ENCODE results near the gene HBEGF. TPM values are rescaled to one million over a fixed set of nuclear protein-coding genes. Genes with fewer than 3 reads are reported as not detected.
A peak's percentile ranks its signal among the peaks of the same experiment; 100 is the strongest.

The HBEGF gene
- total RNA-seq, 4 donors from 2014 or later = 4.7 to 17.4 (median 6.6) TPM

DNA sequence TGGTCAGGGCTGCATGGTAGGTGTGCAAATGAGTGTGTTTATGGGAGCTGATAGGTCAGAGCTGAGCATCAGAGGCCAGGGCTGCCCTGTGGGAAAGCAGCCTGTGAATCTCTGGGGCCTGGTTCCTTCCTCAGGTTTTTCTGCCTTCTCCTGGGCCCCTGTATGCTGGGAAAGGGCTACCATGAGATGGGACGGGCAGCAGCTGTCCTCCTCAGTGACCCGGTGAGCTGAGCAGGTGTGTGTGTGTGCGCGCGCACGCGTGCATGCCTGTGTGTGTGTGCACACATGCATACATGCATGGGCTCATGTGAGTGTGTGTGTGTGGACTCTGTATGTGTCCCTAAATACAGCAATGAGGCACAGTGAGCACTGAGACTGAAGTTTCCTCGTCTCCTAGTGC is 15.9 kb upstream of the HBEGF start:
- H3K4me3 ChIP-seq = no peak overlapping the region
- H3K36me3 ChIP-seq = no peaks in the 10 kb centered on the region
- ATAC-seq = no peak
- H3K27ac ChIP-seq = no peak overlapping the region
- H3K9me3 ChIP-seq = no peaks in the 10 kb centered on the region
- no peaks in the 10 kb centered on the region for H3K27me3 ChIP-seq
- H3K4me1 ChIP-seq = peaks cover 0 to 16% (median 7%) of the 10 kb centered on the region in 3 donors
- 93% methylated on average over 5 of the region's 8 CpGs; no CpG with 5 or more reads in 1 of the 2 donors for WGBS, 2 donors (ENCODE audit: low coverage in 1 of 2)
- TF ChIP-seq POLR2AphosphoS5 (IDR thresholded peaks at IDR 0.05) (no peak), POLR2A (IDR thresholded peaks at IDR 0.05) (no peak), EP300 (IDR thresholded peaks at IDR 0.05) (no peak)
- TF ChIP-seq, protein P1, sequence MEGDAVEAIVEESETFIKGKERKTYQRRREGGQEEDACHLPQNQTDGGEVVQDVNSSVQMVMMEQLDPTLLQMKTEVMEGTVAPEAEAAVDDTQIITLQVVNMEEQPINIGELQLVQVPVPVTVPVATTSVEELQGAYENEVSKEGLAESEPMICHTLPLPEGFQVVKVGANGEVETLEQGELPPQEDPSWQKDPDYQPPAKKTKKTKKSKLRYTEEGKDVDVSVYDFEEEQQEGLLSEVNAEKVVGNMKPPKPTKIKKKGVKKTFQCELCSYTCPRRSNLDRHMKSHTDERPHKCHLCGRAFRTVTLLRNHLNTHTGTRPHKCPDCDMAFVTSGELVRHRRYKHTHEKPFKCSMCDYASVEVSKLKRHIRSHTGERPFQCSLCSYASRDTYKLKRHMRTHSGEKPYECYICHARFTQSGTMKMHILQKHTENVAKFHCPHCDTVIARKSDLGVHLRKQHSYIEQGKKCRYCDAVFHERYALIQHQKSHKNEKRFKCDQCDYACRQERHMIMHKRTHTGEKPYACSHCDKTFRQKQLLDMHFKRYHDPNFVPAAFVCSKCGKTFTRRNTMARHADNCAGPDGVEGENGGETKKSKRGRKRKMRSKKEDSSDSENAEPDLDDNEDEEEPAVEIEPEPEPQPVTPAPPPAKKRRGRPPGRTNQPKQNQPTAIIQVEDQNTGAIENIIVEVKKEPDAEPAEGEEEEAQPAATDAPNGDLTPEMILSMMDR (IDR thresholded peaks at IDR 0.05) = no peak

DNA sequence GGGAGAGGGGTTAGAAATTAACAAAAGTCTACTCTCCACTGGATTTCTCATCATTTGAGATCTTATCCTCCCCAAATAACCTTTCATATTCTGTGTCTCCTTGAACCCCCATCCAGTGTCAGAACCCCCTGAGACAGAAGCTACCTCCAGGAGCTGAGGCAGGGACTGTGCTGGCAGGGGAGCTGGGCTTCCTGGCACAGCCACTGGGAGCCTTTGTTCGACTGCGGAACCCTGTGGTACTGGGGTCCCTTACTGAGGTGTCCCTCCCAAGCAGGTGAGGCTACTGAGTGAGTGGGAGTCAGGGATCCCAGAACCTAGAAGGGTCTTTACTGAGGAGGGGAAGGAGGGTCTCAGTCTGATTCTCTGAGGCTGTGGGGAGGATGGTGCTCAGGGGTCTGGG is 15.5 kb upstream of the HBEGF start:
- TF ChIP-seq POLR2AphosphoS5 (IDR thresholded peaks at IDR 0.05) (no peak), EP300 (IDR thresholded peaks at IDR 0.05) (no peak), POLR2A (IDR thresholded peaks at IDR 0.05) (no peak)
- TF ChIP-seq, protein P1 (IDR thresholded peaks at IDR 0.05) = no peak
- no CpG with 5 or more reads among the region's 2 CpGs for WGBS, 2 donors (ENCODE audit: low coverage in 1 of 2)
- Histone ChIP-seq H3K4me3 (no peak overlapping the region), H3K27ac (no peak overlapping the region), H3K36me3 (no peaks in the 10 kb centered on the region), H3K4me1 (peaks cover 0 to 19% (median 8%) of the 10 kb centered on the region in 3 donors), H3K9me3 (no peaks in the 10 kb centered on the region), H3K27me3 (no peaks in the 10 kb centered on the region)
- no peak for ATAC-seq

DNA sequence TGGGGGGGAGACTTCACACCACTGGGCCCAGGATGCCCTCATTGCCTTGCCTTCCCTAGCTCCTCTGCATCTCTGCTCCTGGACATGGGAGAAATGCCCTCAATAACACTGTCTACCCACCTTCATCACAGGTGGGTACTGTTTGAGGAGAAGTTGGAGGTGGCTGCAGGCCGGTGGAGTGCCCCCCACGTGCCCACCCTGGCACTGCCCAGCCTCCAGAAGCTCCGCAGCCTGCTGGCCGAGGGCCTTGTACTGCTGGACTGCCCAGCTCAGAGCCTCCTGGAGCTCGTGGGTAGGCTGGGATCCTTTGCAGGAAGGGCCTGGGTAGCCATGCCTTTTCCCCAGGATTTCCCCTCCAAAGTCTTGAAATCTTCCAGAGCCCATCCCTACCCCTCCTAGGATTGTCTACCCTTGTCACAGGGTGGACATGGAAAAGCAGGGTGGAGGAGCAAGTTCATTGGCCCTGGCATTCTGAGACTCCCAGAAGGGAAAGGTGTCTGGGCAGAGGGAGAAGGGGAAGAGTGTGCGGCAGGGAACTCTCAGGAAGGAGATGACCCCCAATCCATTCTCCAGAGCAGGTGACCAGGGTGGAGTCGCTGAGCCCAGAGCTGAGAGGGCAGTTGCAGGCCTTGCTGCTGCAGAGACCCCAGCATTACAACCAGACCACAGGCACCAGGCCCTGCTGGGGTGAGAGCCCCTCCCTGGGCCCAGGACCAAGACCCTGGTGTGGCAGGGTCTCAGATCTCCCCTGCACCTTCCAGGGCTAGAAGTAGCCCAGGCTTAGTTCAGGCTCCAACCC is 14.5 kb upstream of the HBEGF start:
- no peak for ATAC-seq
- no peak for TF ChIP-seq EP300 (IDR thresholded peaks at IDR 0.05)
- TF ChIP-seq, protein P1 (IDR thresholded peaks at IDR 0.05) = no peak
- TF ChIP-seq POLR2A (IDR thresholded peaks at IDR 0.05) = no peak
- TF ChIP-seq POLR2AphosphoS5 (IDR thresholded peaks at IDR 0.05) = no peak
- Histone ChIP-seq H3K4me1 (peaks cover 0 to 19% (median 8%) of the 10 kb centered on the region in 3 donors), H3K27ac (no peak overlapping the region), H3K9me3 (no peaks in the 10 kb centered on the region), H3K4me3 (no peak overlapping the region), H3K36me3 (no peaks in the 10 kb centered on the region), H3K27me3 (no peaks in the 10 kb centered on the region)
- 100% methylated on average over 1 of the region's 7 CpGs for WGBS, 2 donors (ENCODE audit: low coverage in 1 of 2)

DNA sequence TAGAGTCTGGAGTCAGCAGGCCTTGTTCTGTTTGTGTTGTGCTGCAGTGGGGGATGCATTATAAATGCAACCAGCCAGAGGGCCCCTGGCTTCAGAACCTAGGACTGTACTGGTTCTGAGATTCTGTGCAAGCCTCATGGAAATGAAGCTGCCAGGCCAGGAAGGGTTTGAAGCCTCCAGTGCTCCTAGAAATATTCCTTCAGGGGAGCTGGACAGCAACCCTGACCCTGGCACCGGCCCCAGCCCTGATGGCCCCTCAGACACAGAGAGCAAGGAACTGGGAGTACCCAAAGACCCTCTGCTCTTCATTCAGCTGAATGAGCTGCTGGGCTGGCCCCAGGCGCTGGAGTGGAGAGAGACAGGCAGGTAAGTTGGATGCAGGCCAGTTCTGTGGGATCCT is 13.7 kb upstream of the HBEGF start, which contains the start of gene SLC4A9:
Gene SLC4A9, plus strand, starts transcription at position 94 of the 400 bp plus-strand sequence. Its CDS starts 43 bp downstream, at position 137.
- no peaks in the 10 kb centered on the region for H3K36me3 ChIP-seq
- peaks cover 0 to 19% (median 8%) of the 10 kb centered on the region in 3 donors for H3K4me1 ChIP-seq
- no peak within 1 kb of the TSS for H3K4me3 ChIP-seq
- TF ChIP-seq POLR2A (IDR thresholded peaks at IDR 0.05) (no peak), POLR2AphosphoS5 (IDR thresholded peaks at IDR 0.05) (no peak)
- H3K9me3 ChIP-seq = no peaks in the 10 kb centered on the region
- H3K27ac ChIP-seq = no peak within 1 kb of the TSS
- WGBS, 2 donors (ENCODE audit: low coverage in 1 of 2) = no CpG with 5 or more reads among the region's 2 CpGs
- ATAC-seq = no peak
- H3K27me3 ChIP-seq = no peaks in the 10 kb centered on the region

DNA sequence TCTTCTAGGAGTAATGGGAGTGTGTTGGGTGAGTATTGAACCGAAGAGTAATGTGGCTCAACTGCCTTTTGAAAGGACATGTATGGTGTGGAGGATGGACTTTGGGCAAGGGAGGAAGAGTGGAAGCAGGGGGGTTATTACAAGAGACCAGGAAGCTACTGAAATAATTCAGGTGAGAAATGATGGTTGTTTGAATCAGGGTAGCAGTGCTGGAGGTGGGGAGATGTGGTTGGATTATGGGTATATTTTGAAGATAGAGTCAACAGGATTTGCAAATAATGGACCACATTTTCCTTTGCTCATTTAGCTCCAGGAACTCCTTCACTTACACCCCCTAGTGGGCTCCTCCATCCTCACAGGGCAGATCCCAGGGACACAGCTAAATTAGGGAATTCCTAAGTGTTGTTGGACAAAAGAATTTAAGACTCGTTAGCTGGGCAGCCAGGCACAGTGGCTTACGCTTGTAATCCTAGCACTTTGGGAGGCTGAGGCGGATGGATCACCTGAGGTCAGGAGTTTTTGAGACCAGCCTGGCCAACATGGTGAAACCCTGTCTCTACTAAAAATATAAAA is 12.4 kb upstream of the HBEGF start:
- TF ChIP-seq, protein P1 (IDR thresholded peaks at IDR 0.05) = peak in 1 of 4 experiments; percentile 20
- no peak for TF ChIP-seq POLR2A (IDR thresholded peaks at IDR 0.05)
- no peak for ATAC-seq
- peaks cover 0 to 19% (median 8%) of the 10 kb centered on the region in 3 donors for H3K4me1 ChIP-seq
- no peaks in the 10 kb centered on the region for H3K27me3 ChIP-seq
- H3K9me3 ChIP-seq = no peaks in the 10 kb centered on the region
- no peaks in the 10 kb centered on the region for H3K36me3 ChIP-seq
- no peak overlapping the region for H3K27ac ChIP-seq
- 52 to 65% methylated on average over 2 to 4 of the region's 4 CpGs for WGBS, 2 donors (ENCODE audit: low coverage in 1 of 2)
- H3K4me3 ChIP-seq = no peak overlapping the region
